NCI-H1092 (cell line): ENCODE measurements around the gene KCTD3.

Experiments
- DNase-seq: peaks from one replicate; lab custom pipeline; 2025; lab: John Stamatoyannopoulos, UW

Gene KCTD3

DNA sequence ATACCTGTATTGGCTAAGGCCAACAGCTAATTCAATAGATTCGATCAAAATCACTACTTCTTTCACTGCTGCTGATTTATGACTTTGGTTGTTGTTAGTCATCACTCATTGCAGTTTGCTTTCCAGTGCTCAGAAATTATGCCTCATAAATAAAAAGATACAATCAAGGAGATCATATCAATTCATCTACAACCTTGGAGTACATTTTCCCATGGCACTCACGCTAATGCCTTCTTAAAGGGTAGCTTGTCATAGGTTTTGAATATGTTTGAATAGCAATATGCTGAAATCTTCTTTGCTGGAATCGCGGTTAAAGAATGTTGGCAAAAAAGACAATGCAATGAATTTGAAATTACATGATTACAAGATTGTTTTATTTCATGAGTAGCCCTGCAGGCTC is 89.9 kb downstream of the KCTD3 start:
- no peak for DNase-seq

DNA sequence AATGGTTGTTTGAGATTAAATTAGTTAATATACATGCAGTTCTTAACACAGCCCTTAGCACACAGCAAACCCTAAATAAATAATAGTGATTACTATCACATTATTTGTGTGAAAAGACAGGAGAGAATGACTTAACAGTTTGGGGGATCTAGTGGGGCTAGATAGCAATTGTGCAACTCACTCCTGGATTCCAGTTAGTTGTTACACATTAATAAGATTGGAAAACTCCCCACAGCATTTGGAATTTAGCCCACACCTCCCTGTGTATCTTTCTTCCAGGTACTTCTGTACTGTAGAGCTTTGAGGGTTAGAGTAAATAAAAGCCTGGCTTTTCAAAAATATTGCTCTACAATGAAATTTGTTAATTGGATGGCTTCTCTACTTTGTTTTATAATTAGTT is 93.2 kb downstream of the KCTD3 start:
- DNase-seq: no peak

DNA sequence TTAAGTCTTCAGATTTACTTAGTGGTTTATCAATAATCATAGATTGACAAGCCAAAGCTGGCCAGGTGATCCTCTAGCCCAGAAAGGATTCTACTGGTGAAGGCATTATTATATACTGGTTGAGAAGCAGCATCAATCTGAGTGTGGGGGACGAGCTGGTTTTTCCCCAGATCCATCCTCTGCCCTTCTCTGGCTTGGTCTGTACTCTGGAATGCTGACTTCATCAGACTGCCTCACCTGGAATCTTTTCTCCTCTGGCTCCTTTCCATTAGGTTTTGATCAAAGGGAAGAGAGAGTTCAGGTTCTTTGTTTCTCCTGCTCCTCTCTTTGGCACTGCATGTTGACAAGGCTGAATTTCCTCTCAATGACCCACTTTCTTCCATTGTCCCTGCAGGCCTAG is 93.9 kb downstream of the KCTD3 start:
- DNase-seq: no peak

DNA sequence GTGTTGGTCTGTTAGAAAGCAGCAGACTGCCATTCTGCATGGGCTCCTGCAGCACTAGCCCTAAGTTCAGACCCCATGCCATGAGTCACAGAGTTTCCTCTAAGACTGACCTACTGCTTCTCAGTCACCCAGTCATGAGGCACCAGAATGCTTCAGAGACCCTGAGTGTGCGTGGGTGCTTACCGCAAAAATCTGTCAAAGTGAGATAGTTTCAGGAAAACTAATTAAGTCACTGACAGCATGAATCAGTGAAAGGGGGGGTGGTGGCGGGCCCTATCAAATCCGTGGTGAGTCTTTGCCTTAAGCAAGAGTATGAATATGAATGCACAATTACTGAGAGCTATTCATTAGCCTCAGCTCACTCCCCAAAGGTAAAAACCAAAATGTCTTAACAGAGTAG is 98.1 kb downstream of the KCTD3 start:
- DNase-seq: no peak

DNA sequence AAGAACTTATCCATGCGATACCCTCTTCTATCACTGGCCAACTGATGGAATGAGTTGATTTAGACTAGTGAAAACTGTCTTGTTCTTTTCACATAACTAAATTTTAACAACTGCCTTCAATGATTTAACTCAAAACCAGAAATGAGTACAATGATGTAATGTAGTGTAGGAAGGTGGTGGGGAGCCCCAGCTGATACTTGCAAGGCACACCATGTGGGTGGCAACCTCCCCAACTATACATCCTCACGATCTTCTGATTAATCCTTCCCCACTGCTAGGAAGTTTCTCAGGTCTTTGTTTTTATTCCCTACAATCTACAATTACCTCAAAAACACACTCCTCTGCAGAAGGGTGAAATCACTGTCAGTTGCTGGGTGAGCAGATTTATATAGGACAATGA is 100.7 kb downstream of the KCTD3 start:
- DNase-seq: no peak

DNA sequence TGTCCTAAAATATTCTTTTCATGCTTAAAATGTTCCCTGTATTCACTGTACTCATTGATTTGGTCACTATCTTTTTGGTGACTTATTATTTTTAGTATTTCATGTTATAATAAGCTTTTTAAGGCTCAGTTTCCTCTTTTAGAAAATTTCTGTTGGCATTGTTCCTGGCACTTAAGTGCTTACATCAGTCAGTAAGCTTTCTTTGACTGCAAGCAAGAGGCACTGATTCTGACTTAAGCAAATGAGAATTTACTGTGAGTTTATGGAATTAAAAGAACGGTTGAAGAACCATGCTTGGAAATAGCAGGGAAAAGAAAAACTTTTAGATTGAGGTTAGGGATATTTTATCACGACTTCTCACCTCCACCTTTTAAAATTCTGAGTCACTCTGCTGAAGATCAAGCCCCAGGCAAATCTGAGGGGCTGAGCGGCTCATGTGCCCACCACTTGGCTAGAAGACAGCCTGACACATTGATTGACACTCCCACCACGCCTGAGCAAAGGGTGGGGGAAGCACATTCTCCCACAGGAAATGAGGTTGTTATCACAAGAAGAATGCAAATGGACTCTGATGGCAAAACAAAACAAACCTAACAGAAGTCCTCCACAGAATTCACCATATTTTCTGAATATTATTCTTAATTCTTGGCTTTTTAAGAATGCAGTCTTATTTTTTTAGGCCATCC is 102.8 kb downstream of the KCTD3 start:
- DNase-seq: no peak
